Measurements from ENCODE around the gene SHB. TPM values are rescaled to one million over a fixed set of nuclear protein-coding genes. Genes with fewer than 3 reads are reported as not detected.

Gene SHB
- total RNA-seq, 1 experiment from 2014 or later, result 10.1 TPM

DNA sequence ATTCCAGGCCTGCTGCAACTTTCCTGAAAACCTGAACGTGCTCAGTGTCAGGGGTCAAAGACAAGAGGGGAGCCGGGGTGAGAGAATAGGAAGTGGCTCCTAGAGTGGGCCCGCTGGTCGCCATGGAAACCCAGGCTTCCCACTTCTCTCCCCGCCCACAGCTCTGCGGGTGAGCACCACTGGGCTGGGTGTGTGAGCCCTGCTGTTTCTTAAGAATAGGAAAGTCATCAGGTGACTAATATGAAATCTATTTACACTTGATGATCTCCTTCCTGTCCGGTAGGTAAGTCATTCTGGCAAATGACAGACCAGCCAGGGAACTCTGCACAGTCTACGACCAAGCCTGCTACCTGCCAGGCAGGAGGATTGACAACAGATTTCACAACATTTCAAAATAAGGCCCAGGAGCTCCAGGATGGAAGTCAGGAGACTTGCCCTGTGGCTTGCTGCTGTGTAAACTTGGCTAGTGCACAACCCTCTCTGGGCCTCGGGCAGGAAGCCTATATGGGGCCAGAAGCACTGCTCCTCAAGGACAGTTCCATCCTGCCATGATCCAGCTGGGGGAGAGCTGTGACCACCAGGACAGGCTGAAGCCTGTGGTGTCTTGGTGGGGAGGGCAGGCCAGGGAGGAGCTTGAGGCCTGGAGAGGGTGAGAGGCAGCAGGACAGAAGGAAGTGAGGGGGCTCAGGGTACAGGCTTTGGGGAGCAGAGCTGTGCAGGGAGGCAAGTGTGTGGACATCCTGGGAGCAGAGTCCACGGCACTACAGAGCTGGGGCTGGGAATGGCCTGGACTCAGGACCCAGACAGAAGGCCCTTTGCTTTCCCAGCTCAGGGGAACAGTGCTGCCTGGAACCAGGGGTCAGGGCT is 60.6 kb downstream of the SHB start:
- peak; percentile 77 for DNase-seq (ENCODE audit: low spot score)

DNA sequence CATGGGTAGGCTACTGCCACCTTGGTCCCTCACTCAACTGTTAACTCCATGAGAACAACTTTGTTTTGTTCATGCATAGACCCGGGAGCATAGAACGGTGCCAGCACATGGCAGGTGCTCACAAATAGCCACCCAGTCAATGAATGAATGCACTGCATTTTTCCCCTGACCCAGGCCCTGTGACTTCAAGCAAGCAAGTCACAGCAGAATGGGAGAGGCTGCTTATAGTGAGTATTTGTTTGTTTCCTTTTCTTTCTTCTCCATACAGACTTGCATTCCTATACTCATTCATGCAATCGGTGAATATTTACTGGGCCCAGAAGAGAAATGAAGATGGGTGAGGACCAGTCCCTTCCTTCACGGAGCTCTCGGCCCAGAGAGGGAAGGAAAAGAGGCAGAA is 62.0 kb downstream of the SHB start:
- DNase-seq (ENCODE audit: low spot score), result no peak

DNA sequence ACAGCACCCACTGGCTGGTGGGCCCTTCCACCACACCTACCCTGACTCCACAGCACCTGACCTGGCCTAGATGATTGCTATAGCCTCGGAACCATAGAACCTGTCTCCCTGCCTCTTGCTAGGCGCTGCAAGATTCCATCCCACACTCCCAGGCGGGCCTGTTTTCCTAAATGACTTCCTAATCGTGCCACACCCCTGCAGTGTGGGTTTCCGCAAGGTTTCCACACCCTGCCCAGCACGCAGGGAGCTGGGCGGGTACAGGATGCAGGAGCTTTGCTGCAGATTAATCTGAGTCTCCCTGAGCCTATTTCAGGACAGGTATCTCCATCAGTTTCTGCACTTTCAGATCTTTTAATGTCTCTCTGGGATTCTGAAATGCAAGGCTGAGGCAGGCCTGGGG is 62.9 kb downstream of the SHB start:
- DNase-seq (ENCODE audit: low spot score), result no peak

DNA sequence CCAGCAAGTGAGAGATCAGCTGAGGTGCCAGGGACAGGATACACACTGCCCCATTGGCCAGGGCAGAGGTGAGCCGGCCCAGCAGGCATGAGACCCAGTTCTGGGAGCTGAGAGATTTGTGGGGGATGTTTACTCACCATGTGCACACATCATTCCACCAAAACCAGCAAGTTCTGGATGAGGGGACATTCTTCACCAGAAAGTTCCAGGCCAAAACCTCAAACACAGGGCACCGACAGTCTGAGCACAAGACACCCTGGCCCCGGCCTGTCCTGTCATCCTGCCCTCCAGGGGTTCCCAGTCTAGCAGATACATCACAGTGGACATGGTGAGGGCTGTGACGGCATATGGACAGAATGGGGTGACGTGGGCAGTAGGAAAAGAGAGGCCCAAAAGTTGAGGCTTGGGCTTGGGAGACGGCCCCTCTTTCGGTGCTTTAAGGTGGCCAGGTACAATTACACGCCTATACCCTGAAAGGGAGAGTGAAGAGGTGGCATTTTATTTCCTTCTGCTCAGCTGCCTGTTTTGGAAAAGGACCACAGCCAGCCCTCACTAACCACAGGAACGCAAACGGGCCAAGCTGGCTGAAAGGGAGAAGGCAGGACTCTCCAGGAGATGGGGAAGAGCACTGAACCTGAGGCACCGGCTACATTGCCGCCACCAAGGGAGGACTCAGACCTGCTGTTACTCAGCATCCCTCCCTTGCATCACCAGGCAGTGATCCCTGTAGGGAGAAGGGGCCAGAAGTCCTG is 64.0 kb downstream of the SHB start:
- no peak for DNase-seq (ENCODE audit: low spot score)

DNA sequence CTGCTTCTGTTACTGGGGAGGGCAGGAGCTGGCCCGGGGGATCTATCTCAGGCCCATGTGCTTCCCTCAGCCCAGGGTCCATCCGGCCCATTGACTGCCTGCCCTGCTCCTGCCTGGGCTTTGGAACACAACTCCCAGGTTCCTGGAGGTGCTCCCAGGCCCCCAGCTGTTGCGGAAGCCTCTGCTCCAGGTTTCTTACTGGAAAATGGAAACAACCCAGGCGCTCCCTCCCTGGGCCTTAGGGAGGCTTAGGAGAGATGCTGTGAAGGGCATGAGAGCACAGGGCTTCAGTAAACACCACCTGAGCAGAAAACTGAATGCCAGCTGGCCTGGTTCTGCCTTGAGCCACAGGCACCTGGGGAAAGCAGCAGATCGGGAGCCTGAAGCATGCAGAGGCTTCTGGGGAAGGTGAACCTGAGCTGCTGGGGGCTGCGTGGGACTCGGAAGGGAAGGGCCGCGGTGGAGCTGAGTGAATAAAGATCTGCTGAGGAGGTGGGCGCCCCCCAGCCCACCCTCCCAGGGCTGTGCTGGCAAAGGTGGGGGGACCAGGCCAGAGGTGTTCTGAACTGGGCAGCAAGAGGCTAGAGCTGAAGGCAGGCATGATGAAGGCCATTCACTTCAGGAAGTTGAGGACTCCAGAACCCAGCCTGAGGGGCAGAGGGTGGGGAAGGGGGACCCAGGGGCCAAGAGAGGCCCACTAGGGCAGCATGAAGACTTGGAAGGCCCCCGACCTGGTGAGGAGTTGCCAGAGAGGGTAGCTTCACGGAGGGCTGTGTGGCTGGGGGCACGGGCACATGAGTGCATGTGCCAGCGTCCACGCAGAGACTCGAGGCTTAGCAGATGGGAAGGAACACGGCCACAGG is 64.8 kb downstream of the SHB start:
- no peak for DNase-seq (ENCODE audit: low spot score)

DNA sequence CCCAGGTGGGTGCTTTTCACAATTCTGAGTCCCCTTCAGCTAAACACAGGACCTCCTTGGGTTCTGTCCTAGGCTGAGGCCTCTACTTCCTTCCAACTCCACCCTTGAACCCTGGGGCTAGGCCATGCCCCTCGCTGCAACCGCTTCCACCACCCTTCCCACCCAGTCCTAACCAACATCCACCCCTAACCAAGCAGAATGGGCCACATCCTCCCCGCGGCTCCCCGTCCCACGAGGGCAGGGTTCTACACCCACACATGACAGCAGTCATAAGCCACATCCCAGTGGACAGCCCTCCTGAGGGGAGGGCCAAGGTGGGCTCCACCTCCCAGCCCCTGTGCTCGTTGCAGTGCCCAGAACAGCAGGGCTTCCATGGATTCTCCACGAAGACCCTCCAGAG is 65.8 kb downstream of the SHB start:
- DNase-seq (ENCODE audit: low spot score), result no peak

DNA sequence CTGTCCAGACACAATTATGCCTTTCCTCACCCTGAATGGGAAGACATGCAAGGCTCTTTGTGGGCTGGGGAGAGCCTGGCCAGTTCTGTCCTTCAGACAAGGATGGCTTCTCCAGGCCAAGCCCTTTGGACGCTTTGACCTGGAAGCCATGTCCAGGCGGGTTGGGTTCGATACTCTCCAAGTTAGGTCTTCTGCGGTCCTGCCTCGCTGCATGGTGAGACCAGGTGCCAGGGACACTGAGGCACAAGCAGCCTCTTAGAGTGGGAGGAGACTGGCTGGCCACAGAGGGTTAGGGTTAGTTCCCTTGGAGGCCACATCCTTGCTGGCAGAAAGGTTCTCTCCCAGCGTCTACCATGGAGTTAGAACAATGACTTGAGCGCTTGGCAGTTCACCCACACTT is 67.6 kb downstream of the SHB start:
- no peak for DNase-seq (ENCODE audit: low spot score)

DNA sequence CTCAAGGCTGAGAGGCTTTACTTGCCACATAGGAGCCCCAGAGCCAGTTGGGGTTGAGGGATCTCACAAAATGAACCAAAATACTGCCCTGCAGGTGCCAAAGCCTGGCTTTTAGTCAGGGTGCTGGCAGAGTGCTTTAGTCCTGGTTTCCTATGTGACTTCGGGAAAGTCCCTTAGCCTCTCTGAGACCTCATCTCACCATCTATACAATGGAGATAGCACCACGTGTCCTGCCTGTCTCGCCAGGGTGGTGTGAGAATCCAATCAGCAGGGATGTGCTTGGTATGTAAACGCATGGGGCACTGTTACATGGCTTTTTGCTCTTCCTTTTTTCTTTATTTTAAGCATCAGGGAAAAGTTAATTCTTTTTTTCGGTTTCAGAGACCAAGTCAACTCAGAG is 68.3 kb downstream of the SHB start:
- DNase-seq (ENCODE audit: low spot score), result no peak

DNA sequence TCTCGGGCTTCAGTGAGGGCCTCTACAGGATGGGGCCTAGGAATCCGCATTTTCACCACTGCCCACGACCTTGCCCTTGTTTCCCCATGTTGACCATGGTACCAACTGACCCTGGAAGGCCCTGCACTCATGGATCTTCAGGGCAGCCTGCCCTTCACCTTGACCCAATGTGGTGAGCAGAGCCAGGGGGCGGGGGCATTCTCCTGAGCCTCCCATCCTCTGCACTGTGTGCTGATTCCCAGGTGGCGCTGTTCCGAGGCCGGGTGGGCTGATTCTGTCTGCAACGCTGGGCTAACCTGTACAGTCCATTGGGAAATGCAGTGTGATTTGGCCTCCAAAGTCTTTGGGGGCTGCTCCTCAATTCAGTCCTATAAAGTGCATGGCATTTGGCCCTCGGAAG is 68.7 kb downstream of the SHB start:
- DNase-seq (ENCODE audit: low spot score), result no peak

DNA sequence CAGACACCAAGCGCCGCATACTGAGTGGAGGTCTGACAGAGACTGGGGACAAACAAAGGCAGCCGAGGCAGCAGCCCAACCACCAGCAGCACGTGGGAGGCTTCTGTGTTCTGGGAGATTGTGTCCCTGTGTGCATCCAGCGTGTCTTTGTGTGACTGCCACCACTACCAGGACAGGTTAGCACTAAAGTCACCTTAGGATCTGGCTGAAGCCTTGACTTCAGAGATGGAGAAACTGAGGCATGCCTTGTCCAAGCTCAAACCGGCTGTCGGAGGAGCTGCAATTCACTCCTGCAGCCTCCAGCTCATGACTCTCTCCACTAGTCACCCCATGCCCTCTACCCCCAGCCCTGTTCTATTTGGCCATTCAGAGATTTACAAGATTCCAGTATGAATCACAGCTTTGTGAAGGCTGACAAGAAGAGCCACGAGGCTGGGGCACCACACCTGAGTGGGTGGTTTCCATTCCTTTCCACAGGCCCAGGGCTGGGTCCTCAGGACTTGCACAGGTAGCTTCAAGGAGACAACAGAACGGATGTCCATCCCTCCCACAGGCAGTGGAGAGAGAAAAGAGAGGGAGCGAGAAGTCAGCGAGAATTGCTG is 69.3 kb downstream of the SHB start:
- no peak for DNase-seq (ENCODE audit: low spot score)

DNA sequence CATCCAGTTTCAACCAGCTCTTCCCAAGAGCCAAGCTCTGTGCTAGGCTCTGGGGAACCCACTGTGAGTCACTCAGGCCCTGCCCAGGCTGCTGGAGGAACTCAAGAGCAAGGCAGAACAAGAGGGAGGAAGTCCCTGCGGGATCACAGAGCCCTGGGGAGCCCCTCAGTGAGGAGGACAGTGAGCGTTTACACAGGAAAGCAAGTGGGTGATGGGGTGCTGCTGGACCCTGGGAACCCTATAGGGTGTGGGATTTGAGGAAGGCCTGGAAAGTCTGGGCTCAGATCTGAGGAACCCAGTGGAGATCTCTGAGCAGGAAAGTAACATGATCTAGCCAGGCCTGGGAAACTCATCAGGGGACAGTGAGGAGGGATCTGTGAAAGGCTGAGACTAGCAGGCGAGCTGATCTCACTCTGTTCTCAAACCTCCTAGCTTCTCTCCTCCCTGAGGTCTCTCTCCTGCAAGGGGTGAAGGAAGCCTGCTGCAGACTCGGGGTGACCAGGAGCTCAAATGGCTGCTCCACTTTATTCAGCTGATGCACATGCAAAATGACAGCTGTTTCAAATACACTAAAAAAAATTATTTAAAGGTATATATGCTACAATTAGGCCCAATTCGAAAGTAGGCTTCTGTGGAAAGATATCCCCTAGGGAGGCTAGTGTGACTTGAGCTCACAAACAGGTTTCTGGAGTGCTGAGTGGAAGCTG is 70.0 kb downstream of the SHB start:
- DNase-seq (ENCODE audit: low spot score), result no peak

DNA sequence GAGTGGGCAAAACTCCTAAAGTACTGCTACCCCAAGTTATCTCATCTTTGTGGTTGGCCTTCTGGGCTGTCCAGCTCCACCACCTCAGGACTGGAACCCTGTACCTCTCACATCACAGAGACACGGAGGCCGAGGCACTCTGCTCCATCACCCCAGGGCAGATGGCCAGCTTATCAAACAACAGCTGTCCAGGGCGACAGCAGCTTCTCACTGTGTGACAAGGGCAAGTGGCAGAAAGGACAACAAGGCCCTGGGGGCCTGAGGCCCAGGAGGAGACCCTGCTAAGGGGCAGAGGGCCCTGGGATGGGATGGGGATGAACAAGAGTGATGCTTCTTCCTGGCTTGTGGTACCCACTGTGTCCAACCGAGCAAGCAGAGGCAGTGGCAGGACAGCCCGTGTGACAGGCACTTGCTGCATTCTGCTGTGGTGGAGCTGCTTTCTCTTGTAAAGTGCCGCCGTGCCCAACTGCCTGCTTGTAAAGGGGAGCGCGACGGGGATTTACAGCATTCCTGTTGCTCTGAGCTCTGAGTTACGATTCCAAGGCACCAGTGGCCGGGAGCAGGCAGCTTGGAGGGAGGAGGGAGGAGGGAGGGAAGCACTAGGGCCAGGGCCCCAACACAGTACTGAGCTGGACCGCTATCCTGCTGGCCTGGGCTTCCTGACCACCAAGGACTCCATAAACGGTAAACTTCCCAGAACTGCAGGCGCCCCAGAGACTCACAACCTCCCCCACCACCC is 71.2 kb downstream of the SHB start:
- no peak for DNase-seq (ENCODE audit: low spot score)

DNA sequence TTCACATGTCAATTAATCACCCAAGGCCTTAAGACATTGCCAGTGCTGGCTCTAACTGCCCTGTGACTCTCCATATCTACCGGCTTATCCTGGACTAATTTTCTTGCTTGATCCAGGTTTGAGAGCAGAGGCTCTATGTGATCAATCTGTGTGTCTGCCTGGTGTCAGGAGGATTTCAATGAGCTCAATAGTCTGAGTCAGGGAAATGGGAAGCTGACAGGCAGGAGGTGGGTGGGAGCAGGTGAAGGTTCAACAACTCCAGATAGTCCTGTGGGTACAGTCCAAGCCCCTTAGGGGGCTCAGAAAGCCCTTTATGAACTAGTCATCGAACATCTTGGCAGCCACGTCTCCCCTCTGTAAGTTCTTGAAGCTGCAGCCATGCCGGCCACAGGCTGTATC is 72.2 kb downstream of the SHB start:
- DNase-seq (ENCODE audit: low spot score), result no peak

DNA sequence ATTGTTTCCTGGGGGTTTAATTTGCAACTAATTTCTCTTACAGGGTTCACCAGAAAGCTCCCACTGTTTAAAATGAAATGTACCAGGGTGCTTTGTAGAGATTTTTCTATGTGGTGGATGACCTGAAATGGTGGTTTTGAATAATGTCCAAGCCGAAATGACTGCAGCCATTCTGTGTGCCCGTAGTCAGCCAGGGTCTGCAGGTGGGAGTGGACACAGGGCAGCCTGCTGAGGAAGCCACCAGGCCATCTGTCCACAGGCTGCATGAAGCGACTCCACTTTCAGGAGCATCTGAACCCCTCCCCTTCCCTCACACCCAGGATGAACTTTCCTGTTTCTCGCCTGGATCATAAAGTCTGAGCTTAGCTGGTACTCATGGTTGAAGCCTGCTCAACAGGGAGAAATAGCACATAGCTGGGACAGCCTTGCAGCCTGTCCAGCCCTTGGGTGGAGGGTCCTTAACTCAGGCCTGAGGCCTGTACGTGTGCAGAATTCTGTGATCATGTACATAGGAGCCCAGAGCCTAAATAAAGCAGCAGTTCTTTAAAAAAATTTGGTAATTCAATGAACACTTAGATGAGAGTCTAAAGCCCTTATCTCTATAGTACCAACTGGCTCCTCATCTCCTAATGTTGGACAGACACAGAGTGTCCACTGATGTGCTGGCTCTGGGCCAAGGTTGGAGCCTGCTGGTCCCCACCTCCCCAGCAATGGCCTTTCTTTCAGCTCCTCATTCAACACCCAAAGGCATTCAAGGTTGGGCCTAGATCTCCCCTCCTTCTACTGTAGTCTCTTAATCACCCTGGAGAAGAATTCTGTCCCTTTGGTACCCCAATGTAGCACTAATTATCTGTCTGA is 72.8 kb downstream of the SHB start:
- DNase-seq (ENCODE audit: low spot score), result no peak

DNA sequence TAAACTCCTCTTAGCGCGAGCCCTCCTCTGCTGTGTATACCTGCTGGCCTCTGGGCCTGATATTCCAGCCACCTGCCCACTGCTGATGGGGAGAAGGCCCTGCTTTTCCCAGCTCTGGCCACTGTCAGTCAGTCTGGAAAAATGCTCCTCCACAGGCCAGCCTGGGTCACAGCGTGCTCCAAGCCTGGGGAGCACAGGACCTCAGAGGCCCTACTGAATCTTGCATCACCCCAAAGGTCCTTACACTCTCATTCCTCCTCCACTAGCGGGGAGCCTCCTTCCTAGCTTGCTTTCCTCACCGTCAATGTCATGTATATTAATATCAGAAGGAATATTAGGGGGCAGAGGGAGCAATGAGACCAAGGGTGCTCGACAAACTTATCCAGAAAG is 73.7 kb downstream of the SHB start:
- DNase-seq (ENCODE audit: low spot score), result no peak

DNA sequence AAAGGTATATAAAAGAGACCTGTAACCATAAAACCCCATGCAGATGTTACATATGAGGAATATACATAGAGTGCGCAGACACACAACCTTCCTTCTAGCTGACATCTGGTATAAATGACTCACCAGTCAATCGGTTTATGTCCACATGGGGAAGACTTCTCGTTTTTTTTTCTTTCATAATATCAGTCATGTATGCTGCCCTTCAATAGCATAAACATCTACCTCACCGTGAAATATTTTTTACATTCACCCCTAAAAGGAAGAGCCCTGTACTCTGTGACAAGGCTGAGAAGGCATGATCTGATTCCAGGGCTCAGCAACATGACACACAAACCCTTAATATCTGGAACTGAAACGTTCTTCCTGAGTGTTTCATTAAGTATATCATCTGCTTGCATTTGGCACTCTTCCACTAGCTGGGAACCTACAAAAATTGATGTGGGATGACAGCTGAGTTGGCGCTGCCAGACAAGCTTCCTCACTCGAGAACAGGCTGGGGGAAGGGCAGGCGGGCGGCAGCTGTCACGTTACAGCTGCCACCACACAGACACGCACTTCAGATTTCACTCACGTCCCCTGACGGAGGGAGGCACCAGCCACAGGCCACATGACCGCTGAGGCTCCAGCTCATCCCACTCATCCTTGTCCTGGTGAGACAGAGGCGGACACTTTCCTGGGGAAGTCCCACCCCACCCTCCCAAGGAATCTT is 74.2 kb downstream of the SHB start:
- DNase-seq (ENCODE audit: low spot score), result no peak

DNA sequence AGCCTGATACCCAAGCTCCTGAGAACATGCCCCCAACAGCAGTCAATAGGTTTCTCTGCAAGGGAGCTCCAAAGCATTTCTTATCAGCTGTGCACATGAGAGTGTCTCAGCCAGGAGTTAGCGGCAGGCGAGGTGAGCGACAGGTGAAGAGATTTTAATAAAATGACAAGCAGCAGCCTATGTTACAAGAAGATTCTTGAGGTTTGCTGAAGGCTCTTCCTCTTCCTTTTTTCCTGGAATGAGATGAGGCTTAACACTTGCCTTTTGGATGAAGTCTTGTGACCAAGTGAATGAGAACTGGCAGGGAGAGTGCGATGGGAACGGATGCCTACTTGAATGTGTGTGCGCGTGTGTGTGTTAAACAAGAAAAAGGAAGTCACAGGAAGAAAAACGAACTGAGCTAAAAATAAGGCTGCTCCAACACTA is 76.1 kb downstream of the SHB start:
- DNase-seq (ENCODE audit: low spot score), result no peak

DNA sequence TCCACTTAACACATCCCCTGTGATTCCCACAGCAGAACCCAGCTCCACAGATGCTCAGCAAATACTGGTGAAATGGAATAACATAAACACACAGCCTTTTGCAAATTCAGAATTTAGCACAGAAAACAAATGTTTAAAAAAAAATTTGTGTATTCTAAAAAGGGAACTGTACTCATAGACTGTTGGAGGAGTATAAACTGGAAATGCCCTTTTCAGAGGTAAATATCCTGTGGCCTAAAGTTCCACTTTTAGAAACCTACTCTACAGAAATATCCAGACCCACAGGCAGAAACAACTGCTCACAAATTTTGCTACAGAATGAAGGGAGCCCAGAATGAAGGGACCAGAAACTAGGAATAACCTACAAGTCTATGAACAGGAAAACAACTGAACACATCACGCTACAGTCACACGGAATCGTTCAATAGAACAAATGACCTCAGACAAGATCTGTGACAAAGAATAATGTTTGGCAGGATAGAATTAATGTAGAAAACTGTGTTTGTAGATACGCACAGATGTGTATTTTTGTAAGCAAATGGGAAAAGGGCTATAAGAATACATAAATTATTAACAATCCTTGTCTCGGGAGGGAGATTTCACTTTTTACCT is 78.5 kb downstream of the SHB start:
- DNase-seq (ENCODE audit: low spot score), result no peak
